Esophagus muscularis mucosa (tissue), 4 donors: ENCODE data around the gene MTMR2. TPM values are rescaled to one million over a fixed set of nuclear protein-coding genes. Genes with fewer than 3 reads are reported as not detected.

Experiments used
- DNase-seq: peaks from one replicate; pipeline ENCODE4 v3.0.0-alpha.2; 2017; ENCODE audit errors: extremely low spot score
- H3K27ac ChIP-seq, 4 donors: fragments of 200-600 bp; sonication (generic); replicated peaks in 1 of 4; 1 replicate in 3 of 4; 2 replicates in 1 of 4; pipeline ENCODE4 v1.5.1; 2016 to 2019; ENCODE audit warnings: mild to moderate bottlenecking in 1 of 4
- H3K27me3 ChIP-seq, 4 donors: fragments of 200-600 bp; sonication (generic); one replicate each; pipeline versions ENCODE4 v1.5.1 to v1.6.0; 2016 to 2019
- H3K36me3 ChIP-seq, 4 donors: fragments of 200-600 bp; sonication (generic); one replicate each; pipeline ENCODE4 v1.5.1; 2016 to 2019
- H3K4me1 ChIP-seq, 4 donors: fragments of 200-600 bp; sonication (generic); one replicate each; pipeline ENCODE4 v1.5.1; 2016 to 2019
- H3K4me3 ChIP-seq, 4 donors: fragments of 200-600 bp; sonication (generic); 1 replicate in 2 of 4; 2 replicates in 2 of 4; pipeline ENCODE4 v1.5.1; 2016 to 2019; ENCODE audit warnings: mild to moderate bottlenecking in 4 of 4, moderate library complexity in 1 of 4
- H3K9me3 ChIP-seq, 4 donors: fragments of 200-600 bp; sonication (generic); 1 replicate in 3 of 4; 2 replicates in 1 of 4; pipeline ENCODE4 v1.5.1; 2016 to 2019
- EP300 ChIP-seq: sonication (generic); formaldehyde crosslinking; IDR thresholded peaks from one replicate; pipeline ENCODE4 v1.6.1; 2017; ENCODE audit warnings: antibody characterized with exemption
- POLR2A ChIP-seq: fragments of 450-650 bp; IDR thresholded peaks from one replicate; pipeline ENCODE4 v1.6.1; 2017; ENCODE audit warnings: antibody characterized with exemption, moderate library complexity, mild to moderate bottlenecking, low read depth
- POLR2AphosphoS5 ChIP-seq, 2 donors: sonication (generic); formaldehyde crosslinking; IDR thresholded peaks; one replicate each; pipeline ENCODE4 v1.6.1; 2017; ENCODE audit warnings: antibody characterized with exemption in 2 of 2
- WGBS: methylation state at CpG from one replicate; pipeline ENCODE4 v1.1.5; 2018; 5-methylcytosine and 5-hydroxymethylcytosine counted together
- intact Hi-C: fragments of 100-400 bp; cut with DNase I; formaldehyde crosslinking; loops from one replicate; pipeline ENCODE4 v1.15.1; 2023
- total RNA-seq, 4 donors: library from RNA; depleted of rRNA; stranded (reverse); fragments of >200 nt; gene quantifications; one replicate each; pipeline versions ENCODE4 v1.1.0 to v1.2.1, GENCODE V29; 2016
- TF ChIP-seq, protein P1 (sequence below), 3 experiments: fragments of 200-600 bp in 2 of 3; fragments of 450-650 bp in 1 of 3; sonication (generic) in 2 of 3; IDR thresholded peaks; one replicate each; pipeline ENCODE4 v1.5.1; 2017 to 2019; ENCODE audit warnings: antibody characterized with exemption in 3 of 3, mild to moderate bottlenecking in 2 of 3, moderate library complexity in 1 of 3

Gene MTMR2
- total RNA-seq, 4 donors from 2014 or later = 25.8 to 29.6 (median 27.9) TPM

DNA sequence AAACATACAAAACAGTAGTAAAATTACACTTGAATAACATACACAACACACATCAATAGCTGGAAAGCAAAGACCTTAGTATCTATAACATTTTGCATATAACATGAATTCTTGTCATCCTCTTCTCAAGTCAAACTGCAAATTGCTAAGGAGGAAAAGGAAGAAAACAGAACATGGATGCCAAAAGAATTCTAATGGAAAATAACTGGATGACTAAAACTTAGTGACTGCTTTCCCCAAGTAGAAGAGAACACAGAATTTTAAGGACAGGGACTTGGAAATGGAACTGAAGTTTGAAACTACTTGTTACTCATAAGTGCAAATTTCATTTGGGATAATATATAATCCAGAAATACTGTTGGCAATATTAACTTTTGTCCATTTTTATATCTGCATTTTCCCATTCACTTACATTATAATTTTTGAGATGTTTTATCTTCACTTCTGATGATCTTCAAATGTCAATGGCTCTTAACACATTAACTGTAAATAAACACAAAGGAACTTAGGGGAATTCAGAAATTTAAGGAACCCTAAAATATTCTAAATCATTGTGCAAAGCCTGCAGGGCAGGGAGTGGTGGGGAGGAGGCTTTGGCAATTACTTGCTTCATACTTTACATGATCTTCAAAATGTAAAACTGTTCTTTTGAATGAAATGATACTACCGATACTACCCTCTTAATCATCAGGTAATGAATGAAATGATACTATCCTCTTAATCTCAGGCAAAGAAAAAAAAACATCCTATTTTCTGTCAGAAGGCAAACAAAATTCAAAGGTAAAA is 9.9 kb downstream of the MTMR2 start:
- DNase-seq = no peak
- TF ChIP-seq POLR2AphosphoS5 (IDR thresholded peaks at IDR 0.05) (no peak), POLR2A (no peak), EP300 (no peak)
- TF ChIP-seq, protein P1, sequence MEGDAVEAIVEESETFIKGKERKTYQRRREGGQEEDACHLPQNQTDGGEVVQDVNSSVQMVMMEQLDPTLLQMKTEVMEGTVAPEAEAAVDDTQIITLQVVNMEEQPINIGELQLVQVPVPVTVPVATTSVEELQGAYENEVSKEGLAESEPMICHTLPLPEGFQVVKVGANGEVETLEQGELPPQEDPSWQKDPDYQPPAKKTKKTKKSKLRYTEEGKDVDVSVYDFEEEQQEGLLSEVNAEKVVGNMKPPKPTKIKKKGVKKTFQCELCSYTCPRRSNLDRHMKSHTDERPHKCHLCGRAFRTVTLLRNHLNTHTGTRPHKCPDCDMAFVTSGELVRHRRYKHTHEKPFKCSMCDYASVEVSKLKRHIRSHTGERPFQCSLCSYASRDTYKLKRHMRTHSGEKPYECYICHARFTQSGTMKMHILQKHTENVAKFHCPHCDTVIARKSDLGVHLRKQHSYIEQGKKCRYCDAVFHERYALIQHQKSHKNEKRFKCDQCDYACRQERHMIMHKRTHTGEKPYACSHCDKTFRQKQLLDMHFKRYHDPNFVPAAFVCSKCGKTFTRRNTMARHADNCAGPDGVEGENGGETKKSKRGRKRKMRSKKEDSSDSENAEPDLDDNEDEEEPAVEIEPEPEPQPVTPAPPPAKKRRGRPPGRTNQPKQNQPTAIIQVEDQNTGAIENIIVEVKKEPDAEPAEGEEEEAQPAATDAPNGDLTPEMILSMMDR (IDR thresholded peaks at IDR 0.05) = no peak
- Histone ChIP-seq H3K27ac (no peak overlapping the region), H3K9me3 (no peaks in the 10 kb centered on the region), H3K4me1 (peaks cover 36 to 45% (median 38%) of the 10 kb centered on the region in 4 donors), H3K4me3 (no peak overlapping the region), H3K36me3 (no peaks in the 10 kb centered on the region), H3K27me3 (no peaks in the 10 kb centered on the region)
- intact Hi-C loops = no loop called here
- 98% methylated on average over 1 of the region's 1 CpG for WGBS

DNA sequence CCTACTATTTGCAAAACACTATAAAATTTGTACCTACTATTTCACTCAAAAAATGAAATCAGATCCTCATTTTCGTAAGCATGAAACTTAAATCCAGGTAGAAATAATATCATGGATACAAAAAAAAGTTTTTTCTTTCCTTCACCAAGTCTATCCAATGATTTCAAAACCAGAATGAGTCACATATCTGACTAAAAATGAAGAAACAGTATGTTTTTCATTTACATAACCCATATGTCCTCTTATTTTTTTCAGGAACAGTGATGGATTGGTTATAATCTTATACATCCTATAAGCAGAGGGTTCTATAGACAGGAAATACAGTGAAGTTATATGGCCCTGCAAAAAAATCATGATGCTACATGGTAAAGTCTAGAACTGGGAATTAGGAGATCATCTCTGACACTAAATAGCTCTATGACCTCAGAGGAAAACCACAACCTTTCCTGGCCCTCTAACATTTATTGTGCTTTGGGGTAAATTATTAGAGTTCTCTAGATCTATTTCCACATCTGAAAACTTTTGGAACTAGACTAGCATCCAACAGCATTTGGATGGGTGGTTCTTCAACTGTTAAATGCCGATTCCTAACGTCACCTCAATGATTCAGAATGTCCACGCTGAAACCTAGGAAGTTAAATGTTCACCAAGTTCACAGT is 10.9 kb downstream of the MTMR2 start:
- TF ChIP-seq POLR2A (no peak), EP300 (no peak), POLR2AphosphoS5 (IDR thresholded peaks at IDR 0.05) (no peak)
- TF ChIP-seq, protein P1 (IDR thresholded peaks at IDR 0.05) = no peak
- no peak overlapping the region for H3K27ac ChIP-seq
- intact Hi-C loops = no loop called here
- no peaks in the 10 kb centered on the region for H3K36me3 ChIP-seq
- DNase-seq = no peak
- H3K4me3 ChIP-seq = no peak overlapping the region
- no peaks in the 10 kb centered on the region for H3K9me3 ChIP-seq
- no peaks in the 10 kb centered on the region for H3K27me3 ChIP-seq
- peaks cover 32 to 43% (median 37%) of the 10 kb centered on the region in 4 donors for H3K4me1 ChIP-seq
- WGBS = 86% methylated on average over 4 of the region's 4 CpGs

DNA sequence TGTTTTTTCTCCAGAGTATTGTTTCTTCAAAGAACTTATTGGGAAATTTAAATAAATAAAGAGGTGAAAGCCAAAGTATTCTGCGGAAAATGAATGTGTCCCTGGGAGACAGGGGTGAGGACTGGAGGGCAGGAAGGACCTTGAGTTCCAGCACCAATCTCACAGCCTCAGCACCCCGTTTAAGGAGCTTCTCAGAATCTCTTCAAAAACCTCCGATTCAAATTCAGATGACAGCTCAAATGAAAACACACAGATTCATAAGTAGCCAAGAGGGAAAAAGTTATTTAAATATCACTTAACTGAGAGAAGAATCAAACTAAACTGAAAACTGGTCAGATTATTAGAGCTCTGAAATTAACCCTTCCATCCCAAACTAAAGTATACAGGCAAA is 12.5 kb downstream of the MTMR2 start:
- no peak overlapping the region for H3K4me3 ChIP-seq
- no peaks in the 10 kb centered on the region for H3K27me3 ChIP-seq
- WGBS = 68% methylated on average over 3 of the region's 3 CpGs
- no peak overlapping the region for H3K27ac ChIP-seq
- TF ChIP-seq POLR2A (no peak), POLR2AphosphoS5 (IDR thresholded peaks at IDR 0.05) (no peak), EP300 (no peak)
- TF ChIP-seq, protein P1 (IDR thresholded peaks at IDR 0.05) = no peak
- H3K9me3 ChIP-seq = no peaks in the 10 kb centered on the region
- H3K36me3 ChIP-seq = no peaks in the 10 kb centered on the region
- intact Hi-C loops = no loop called here
- H3K4me1 ChIP-seq = peaks cover 20 to 27% (median 22%) of the 10 kb centered on the region in 4 donors
- no peak for DNase-seq

DNA sequence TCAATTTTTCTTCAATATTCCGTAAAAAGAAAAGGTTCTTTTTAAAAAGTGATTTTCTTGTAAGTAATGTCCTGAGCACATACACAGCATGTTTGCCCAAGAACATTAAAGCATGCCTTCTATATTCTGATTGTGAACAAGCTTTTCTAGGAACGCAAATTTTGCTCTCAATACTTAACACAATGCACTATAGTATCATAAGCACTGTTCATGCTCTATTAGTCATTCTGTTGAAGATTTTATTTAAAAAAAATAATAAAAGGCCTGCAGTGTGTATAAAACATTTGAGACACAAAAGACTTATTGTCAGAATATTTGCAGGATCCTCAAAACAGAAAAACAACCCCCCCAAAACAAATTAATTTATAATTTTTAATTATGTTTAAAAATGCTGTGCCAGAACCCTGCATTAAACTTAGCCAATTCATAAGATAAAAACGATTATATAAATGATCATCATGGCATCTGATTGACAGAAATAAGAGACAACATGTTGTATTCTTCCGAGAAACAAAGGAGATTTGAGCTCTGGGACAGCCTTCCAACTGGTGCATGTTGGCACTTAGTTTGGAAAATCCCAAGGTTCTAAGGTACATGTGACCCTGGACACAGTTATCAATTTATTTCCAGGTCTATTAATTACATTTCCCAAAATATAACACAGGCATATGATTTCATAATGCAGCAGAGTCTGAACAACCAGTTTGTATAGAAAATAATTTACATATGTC is 13.1 kb downstream of the MTMR2 start:
- intact Hi-C loops = no loop called here
- Histone ChIP-seq H3K4me3 (no peak overlapping the region), H3K9me3 (no peaks in the 10 kb centered on the region), H3K4me1 (peaks cover 16 to 23% (median 19%) of the 10 kb centered on the region in 4 donors), H3K36me3 (no peaks in the 10 kb centered on the region), H3K27me3 (no peaks in the 10 kb centered on the region), H3K27ac (no peak overlapping the region)
- DNase-seq = no peak
- WGBS = 83% methylated on average over 4 of the region's 4 CpGs
- TF ChIP-seq, protein P1 (IDR thresholded peaks at IDR 0.05) = no peak
- TF ChIP-seq EP300 = no peak
- no peak for TF ChIP-seq POLR2AphosphoS5 (IDR thresholded peaks at IDR 0.05)
- no peak for TF ChIP-seq POLR2A
